WTC11 (cell line): Measurements from ENCODE around the gene RSRC1. TPM values are rescaled to one million over a fixed set of nuclear protein-coding genes. Genes with fewer than 3 reads are reported as not detected.

ENCODE experiments used
- ATAC-seq: fragments of 200-7000 bp; cut with Tn5 transposase; 2 replicates; pipeline ENCODE4 v1.10.0; 2021; ENCODE audit warnings: mild to moderate bottlenecking, moderate library complexity
- CTCF ChIA-PET: fragments of 300-600 bp; sonication (Branson Sonifier 250); formaldehyde crosslinking; loops from one replicate; lab custom pipeline; 2021; ENCODE audit warnings: antibody characterized with exemption; lab: Charles Lee
- POLR2A ChIA-PET: fragments of 350-600 bp; sonication (Branson Sonifier 250); formaldehyde crosslinking; loops from one replicate; lab custom pipeline; 2021; ENCODE audit warnings: antibody characterized with exemption; lab: Charles Lee
- DNase-seq: peaks from one replicate; pipeline ENCODE4 v3.0.0; 2021; ENCODE audit warnings: low spot score
- H3K27ac Mint-ChIP-seq: 2 replicates; pipeline ENCODE4 v1.8.0; 2021; ENCODE audit warnings: mixed read lengths
- H3K27me3 Mint-ChIP-seq: 2 replicates; pipeline ENCODE4 v1.8.0; 2021; ENCODE audit warnings: low read depth, mild to moderate bottlenecking, moderate library complexity, mixed read lengths
- H3K36me3 Mint-ChIP-seq: 2 replicates; pipeline ENCODE4 v1.8.0; 2021; ENCODE audit warnings: mixed read lengths
- H3K4me1 Mint-ChIP-seq: 2 replicates; pipeline ENCODE4 v1.8.0; 2022; ENCODE audit warnings: mixed read lengths
- H3K4me3 Mint-ChIP-seq: 2 replicates; pipeline ENCODE4 v1.8.0; 2021; ENCODE audit warnings: mild to moderate bottlenecking, moderate library complexity, mixed read lengths
- H3K9me3 Mint-ChIP-seq: 2 replicates; pipeline ENCODE4 v1.8.0; 2021; ENCODE audit warnings: mixed read lengths
- ELF4 ChIP-seq: sonication (generic); formaldehyde crosslinking; IDR thresholded peaks from 2 replicates; pipeline ENCODE4 v1.8.1; 2022; ENCODE audit warnings: low read depth, mild to moderate bottlenecking, moderate library complexity, missing genetic modification reagents
- ETV6 ChIP-seq: sonication (generic); formaldehyde crosslinking; IDR thresholded peaks from 2 replicates; pipeline ENCODE4 v1.8.1; 2022; ENCODE audit warnings: mild to moderate bottlenecking, missing genetic modification reagents
- FOXK1 ChIP-seq: sonication (generic); formaldehyde crosslinking; IDR thresholded peaks from 2 replicates; pipeline ENCODE4 v1.8.0; 2022; ENCODE audit warnings: mild to moderate bottlenecking, moderate library complexity, missing genetic modification reagents
- GRHL2 ChIP-seq: fragments of 250-450 bp; sonication (Bioruptor Pico); IDR thresholded peaks from 2 replicates; pipeline ENCODE4 v1.8.0; 2022; ENCODE audit warnings: mild to moderate bottlenecking, moderate library complexity; ENCODE audit not compliant: insufficient replicate concordance, severe bottlenecking
- MYBL2 ChIP-seq: sonication (generic); formaldehyde crosslinking; IDR thresholded peaks from 2 replicates; pipeline ENCODE4 v1.8.1; 2023; ENCODE audit warnings: mild to moderate bottlenecking, moderate library complexity, missing genetic modification reagents
- NFYB ChIP-seq: sonication (generic); formaldehyde crosslinking; conservative IDR thresholded peaks from 2 replicates; pipeline ENCODE4 v1.8.0; 2022; ENCODE audit warnings: low read depth, missing genetic modification reagents
- OVOL2 ChIP-seq: fragments of 250-450 bp; sonication (Bioruptor Pico); IDR thresholded peaks from 2 replicates; pipeline ENCODE4 v1.9.0; 2021; ENCODE audit warnings: mild to moderate bottlenecking, borderline replicate concordance
- RELA ChIP-seq: sonication (generic); formaldehyde crosslinking; IDR thresholded peaks from 2 replicates; pipeline ENCODE4 v1.8.1; 2022; ENCODE audit warnings: missing genetic modification reagents, mild to moderate bottlenecking, borderline replicate concordance
- SMAD3 ChIP-seq: sonication (generic); formaldehyde crosslinking; IDR thresholded peaks from 2 replicates; pipeline ENCODE4 v1.8.0; 2022; ENCODE audit warnings: missing genetic modification reagents, mild to moderate bottlenecking, borderline replicate concordance
- SMAD4 ChIP-seq: sonication (generic); formaldehyde crosslinking; IDR thresholded peaks from 2 replicates; pipeline ENCODE4 v1.8.0; 2022; ENCODE audit warnings: mild to moderate bottlenecking, missing genetic modification reagents
- ZNF232 ChIP-seq: sonication (generic); formaldehyde crosslinking; IDR thresholded peaks from 2 replicates; pipeline ENCODE4 v1.8.0; 2022; ENCODE audit warnings: mild to moderate bottlenecking, missing genetic modification reagents
- ZNF263 ChIP-seq: sonication (generic); formaldehyde crosslinking; IDR thresholded peaks from 2 replicates; pipeline ENCODE4 v1.8.1; 2022; ENCODE audit warnings: low read depth, mild to moderate bottlenecking, moderate library complexity, missing genetic modification reagents
- total RNA-seq: library from RNA; stranded (reverse); gene quantifications from 3 replicates; pipeline ENCODE4 v1.2.3, GENCODE V29; 2021
- TF ChIP-seq, protein P1 (sequence below): sonication (generic); formaldehyde crosslinking; IDR thresholded peaks from 2 replicates; pipeline ENCODE4 v1.8.0; 2023; ENCODE audit warnings: missing genetic modification reagents
- TF ChIP-seq, protein P2 (sequence below): fragments of 250-450 bp; sonication (Bioruptor Pico); conservative IDR thresholded peaks from 2 replicates; pipeline ENCODE4 v1.9.0; 2021; ENCODE audit warnings: mild to moderate bottlenecking
- TF ChIP-seq, protein P3 (sequence below): sonication (generic); formaldehyde crosslinking; IDR thresholded peaks from 2 replicates; pipeline ENCODE4 v1.8.0; 2022; ENCODE audit warnings: mild to moderate bottlenecking, missing genetic modification reagents
- TF ChIP-seq, protein P4 (sequence below): fragments of 250-450 bp; sonication (Bioruptor Pico); IDR thresholded peaks from 2 replicates; pipeline ENCODE4 v1.9.0; 2021; ENCODE audit warnings: mild to moderate bottlenecking
- TF ChIP-seq, protein P5 (sequence below): sonication (generic); formaldehyde crosslinking; IDR thresholded peaks from 2 replicates; pipeline ENCODE4 v1.8.0; 2023; ENCODE audit warnings: missing genetic modification reagents, mild to moderate bottlenecking, borderline replicate concordance
- TF ChIP-seq, protein P6 (sequence below): sonication (generic); formaldehyde crosslinking; IDR thresholded peaks from 2 replicates; pipeline ENCODE4 v1.8.1; 2022; ENCODE audit warnings: missing genetic modification reagents, borderline replicate concordance
- TF ChIP-seq, protein P7 (sequence below): sonication (generic); formaldehyde crosslinking; IDR thresholded peaks from 2 replicates; pipeline ENCODE4 v1.8.1; 2022; ENCODE audit warnings: mild to moderate bottlenecking, missing genetic modification reagents, moderate library complexity, borderline replicate concordance

Gene RSRC1
- total RNA-seq, 1 experiment from 2014 or later = 21.3 TPM

DNA sequence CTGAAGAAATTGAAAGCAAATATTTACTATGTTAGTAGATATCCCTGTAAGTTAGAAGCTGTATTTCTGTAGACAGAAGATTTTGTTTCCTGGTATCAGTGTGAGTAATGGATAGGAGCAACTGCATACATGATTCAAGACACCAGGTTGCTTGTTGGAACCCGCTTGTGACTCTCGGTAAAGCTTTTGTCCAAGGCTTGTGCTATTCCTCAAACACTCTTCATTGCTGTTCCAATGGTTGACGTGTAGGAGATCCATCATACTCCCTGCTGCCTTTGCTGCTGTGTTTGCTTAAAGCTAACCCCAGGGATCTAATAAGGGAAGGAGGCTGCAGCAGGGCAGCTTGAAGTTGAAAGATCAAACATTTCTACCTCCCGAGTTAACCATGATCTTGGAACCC lies 160.1 kb downstream of the RSRC1 start (continued):
- TF ChIP-seq, protein P1, sequence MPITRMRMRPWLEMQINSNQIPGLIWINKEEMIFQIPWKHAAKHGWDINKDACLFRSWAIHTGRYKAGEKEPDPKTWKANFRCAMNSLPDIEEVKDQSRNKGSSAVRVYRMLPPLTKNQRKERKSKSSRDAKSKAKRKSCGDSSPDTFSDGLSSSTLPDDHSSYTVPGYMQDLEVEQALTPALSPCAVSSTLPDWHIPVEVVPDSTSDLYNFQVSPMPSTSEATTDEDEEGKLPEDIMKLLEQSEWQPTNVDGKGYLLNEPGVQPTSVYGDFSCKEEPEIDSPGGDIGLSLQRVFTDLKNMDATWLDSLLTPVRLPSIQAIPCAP (CRISPR knock-in tag) = no peak
- TF ChIP-seq, protein P2, sequence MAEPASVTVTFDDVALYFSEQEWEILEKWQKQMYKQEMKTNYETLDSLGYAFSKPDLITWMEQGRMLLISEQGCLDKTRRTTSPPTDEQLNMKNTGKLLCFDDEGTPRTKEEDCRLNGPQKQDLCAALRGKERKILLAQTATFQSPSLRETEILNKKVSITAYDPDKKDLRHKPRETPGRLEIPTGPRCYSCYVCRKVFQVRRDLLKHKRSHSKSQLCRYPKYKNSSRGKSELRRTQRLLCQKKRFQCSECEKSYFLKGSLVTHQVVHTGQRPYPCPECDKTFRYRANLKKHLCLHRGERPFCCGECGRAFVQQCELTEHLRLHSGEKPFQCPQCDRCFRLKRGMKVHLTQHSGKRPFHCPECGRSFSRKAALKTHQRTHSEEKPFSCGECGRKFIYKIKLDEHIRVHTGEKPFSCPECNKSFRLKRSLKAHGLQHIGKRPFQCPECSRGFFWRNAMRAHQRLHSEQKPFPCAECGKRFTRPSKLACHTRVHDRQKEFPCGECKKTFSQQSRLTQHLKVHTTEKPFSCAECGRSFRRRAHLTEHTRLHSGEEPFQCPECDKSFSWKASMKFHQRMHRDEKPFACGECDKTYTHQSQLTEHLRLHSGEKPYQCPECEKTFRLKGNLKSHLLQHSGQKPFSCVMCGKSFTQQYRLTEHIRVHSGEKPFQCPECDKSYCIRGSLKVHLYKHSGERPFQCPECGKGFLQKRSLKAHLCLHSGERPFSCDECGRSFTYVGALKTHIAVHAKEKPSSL (CRISPR knock-in tag) = no peak
- TF ChIP-seq ETV6 (no peak), SMAD3 (CRISPR knock-in tag) (no peak)
- TF ChIP-seq, protein P3, sequence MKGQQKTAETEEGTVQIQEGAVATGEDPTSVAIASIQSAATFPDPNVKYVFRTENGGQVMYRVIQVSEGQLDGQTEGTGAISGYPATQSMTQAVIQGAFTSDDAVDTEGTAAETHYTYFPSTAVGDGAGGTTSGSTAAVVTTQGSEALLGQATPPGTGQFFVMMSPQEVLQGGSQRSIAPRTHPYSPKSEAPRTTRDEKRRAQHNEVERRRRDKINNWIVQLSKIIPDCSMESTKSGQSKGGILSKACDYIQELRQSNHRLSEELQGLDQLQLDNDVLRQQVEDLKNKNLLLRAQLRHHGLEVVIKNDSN (CRISPR knock-in tag) = no peak

DNA sequence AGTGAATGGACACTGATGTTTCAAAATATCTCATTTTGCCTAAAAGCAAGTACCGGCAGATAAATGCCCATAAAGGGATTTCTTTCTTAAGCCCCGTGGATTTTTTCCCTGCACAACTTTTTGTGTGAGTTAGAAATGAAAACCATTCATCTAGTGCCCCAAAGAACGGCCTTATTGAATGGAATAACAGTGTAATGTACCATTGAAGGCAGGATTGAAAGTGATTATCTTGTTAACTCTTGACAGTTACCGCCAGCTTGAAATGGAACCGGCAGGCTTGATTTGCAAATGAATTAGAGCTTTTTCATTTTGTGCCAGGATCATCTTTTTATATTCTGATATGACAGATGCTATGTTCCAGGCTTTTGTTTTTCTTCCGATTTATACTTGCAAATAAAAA lies 162.2 kb downstream of the RSRC1 start:
- POLR2A ChIA-PET = no interaction called here
- Mint-ChIP-seq H3K4me1 (peaks cover 9% of the 10 kb centered on the region), H3K9me3 (peaks cover 13% of the 10 kb centered on the region), H3K36me3 (peaks cover 12% of the 10 kb centered on the region), H3K27me3 (no peaks in the 10 kb centered on the region), H3K4me3 (no peak overlapping the region), H3K27ac (no peak overlapping the region)
- CTCF ChIA-PET = no interaction called here
- DNase-seq = no peak
- TF ChIP-seq, protein P4, sequence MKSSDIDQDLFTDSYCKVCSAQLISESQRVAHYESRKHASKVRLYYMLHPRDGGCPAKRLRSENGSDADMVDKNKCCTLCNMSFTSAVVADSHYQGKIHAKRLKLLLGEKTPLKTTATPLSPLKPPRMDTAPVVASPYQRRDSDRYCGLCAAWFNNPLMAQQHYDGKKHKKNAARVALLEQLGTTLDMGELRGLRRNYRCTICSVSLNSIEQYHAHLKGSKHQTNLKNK (CRISPR knock-in tag) = no peak
- TF ChIP-seq, protein P5, sequence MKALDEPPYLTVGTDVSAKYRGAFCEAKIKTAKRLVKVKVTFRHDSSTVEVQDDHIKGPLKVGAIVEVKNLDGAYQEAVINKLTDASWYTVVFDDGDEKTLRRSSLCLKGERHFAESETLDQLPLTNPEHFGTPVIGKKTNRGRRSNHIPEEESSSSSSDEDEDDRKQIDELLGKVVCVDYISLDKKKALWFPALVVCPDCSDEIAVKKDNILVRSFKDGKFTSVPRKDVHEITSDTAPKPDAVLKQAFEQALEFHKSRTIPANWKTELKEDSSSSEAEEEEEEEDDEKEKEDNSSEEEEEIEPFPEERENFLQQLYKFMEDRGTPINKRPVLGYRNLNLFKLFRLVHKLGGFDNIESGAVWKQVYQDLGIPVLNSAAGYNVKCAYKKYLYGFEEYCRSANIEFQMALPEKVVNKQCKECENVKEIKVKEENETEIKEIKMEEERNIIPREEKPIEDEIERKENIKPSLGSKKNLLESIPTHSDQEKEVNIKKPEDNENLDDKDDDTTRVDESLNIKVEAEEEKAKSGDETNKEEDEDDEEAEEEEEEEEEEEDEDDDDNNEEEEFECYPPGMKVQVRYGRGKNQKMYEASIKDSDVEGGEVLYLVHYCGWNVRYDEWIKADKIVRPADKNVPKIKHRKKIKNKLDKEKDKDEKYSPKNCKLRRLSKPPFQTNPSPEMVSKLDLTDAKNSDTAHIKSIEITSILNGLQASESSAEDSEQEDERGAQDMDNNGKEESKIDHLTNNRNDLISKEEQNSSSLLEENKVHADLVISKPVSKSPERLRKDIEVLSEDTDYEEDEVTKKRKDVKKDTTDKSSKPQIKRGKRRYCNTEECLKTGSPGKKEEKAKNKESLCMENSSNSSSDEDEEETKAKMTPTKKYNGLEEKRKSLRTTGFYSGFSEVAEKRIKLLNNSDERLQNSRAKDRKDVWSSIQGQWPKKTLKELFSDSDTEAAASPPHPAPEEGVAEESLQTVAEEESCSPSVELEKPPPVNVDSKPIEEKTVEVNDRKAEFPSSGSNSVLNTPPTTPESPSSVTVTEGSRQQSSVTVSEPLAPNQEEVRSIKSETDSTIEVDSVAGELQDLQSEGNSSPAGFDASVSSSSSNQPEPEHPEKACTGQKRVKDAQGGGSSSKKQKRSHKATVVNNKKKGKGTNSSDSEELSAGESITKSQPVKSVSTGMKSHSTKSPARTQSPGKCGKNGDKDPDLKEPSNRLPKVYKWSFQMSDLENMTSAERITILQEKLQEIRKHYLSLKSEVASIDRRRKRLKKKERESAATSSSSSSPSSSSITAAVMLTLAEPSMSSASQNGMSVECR (CRISPR knock-in tag) = no peak
- TF ChIP-seq, protein P6, sequence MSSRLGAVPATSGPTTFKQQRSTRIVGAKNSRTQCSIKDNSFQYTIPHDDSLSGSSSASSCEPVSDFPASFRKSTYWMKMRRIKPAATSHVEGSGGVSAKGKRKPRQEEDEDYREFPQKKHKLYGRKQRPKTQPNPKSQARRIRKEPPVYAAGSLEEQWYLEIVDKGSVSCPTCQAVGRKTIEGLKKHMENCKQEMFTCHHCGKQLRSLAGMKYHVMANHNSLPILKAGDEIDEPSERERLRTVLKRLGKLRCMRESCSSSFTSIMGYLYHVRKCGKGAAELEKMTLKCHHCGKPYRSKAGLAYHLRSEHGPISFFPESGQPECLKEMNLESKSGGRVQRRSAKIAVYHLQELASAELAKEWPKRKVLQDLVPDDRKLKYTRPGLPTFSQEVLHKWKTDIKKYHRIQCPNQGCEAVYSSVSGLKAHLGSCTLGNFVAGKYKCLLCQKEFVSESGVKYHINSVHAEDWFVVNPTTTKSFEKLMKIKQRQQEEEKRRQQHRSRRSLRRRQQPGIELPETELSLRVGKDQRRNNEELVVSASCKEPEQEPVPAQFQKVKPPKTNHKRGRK (CRISPR knock-in tag) = no peak
- TF ChIP-seq ZNF263 (CRISPR knock-in tag) = no peak
- ATAC-seq = no peak

DNA sequence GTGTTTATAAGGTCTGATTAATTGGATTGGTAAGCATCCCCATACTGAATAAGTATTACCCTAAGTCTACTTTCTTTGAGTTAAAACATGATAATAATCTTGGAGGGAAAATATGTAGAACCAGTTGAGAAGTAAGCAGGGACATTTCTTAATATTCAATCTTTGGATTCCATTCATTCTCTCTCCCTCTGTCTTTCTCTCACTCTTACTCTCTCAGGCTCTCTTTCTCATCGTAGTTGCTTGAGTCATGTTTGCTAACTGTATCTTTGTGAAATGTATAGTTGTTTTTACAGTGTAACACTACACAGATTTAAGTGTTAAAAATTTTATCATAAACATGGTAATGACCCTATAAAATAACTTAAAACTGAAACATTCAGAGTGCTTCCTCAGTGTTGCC lies 163.8 kb downstream of the RSRC1 start:
- ChIA-PET POLR2A (no interaction called here), CTCF (no interaction called here)
- DNase-seq = no peak
- no peaks in the 10 kb centered on the region for H3K9me3 Mint-ChIP-seq
- H3K36me3 Mint-ChIP-seq = no peaks in the 10 kb centered on the region
- ATAC-seq = no peak
- H3K4me1 Mint-ChIP-seq = peaks cover 9% of the 10 kb centered on the region
- no peak overlapping the region for H3K27ac Mint-ChIP-seq
- H3K27me3 Mint-ChIP-seq = no peaks in the 10 kb centered on the region
- no peak overlapping the region for H3K4me3 Mint-ChIP-seq
- TF ChIP-seq RELA (no peak), SMAD4 (CRISPR knock-in tag) (no peak), ELF4 (CRISPR knock-in tag) (no peak), FOXK1 (CRISPR knock-in tag) (no peak), MYBL2 (CRISPR knock-in tag) (no peak), NFYB (CRISPR knock-in tag) (no peak), OVOL2 (CRISPR knock-in tag) (no peak), GRHL2 (no peak), ZNF232 (no peak)
- TF ChIP-seq, protein P3 (CRISPR knock-in tag) = no peak
- TF ChIP-seq, protein P7, sequence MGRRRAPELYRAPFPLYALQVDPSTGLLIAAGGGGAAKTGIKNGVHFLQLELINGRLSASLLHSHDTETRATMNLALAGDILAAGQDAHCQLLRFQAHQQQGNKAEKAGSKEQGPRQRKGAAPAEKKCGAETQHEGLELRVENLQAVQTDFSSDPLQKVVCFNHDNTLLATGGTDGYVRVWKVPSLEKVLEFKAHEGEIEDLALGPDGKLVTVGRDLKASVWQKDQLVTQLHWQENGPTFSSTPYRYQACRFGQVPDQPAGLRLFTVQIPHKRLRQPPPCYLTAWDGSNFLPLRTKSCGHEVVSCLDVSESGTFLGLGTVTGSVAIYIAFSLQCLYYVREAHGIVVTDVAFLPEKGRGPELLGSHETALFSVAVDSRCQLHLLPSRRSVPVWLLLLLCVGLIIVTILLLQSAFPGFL = no peak
